ENCODE measurements around the gene RCAN2. TPM values are rescaled to one million over a fixed set of nuclear protein-coding genes. Genes with fewer than 3 reads are reported as not detected.

RCAN2 gene
- total RNA-seq, 1 donor from 2014 or later: 5.8 TPM

DNA sequence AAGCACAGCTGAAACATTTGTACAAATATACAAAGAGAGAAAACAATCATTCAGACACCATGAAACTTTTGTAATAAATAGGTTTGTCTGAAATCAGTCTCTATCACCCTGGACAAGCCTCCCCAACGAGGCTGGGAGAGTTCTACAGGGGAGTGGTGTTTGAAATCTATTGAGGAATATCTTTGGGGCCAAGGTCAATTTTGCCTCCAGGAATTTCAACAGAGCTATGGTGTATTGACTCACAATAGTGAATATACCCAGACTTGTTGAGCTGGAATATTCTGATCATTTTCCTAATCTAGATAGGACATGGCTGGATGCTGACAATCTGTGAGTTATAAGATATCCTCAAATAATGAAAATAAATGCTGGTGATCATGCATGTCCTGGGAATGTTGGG is 269.0 kb downstream of the RCAN2 start:
- no peak overlapping the region for H3K4me3 Mint-ChIP-seq
- Histone ChIP-seq H3K79me2 (ENCODE audit: low read depth) (no peaks in the 10 kb centered on the region), H4K20me1 (ENCODE audit: low read depth) (no peaks in the 10 kb centered on the region), H3K4me2 (no peak overlapping the region), H3K27ac (no peak overlapping the region), H3F3A (ENCODE audit: low read depth) (no peaks in the 10 kb centered on the region), H2AFZ (replicated peaks) (no peak overlapping the region), H3K4me1 (no peaks in the 10 kb centered on the region), H3K9me3 (ENCODE audit: low read depth) (no peaks in the 10 kb centered on the region), H3K4me3 (no peak overlapping the region), H3K36me3 (no peaks in the 10 kb centered on the region), H3K27me3 (no peaks in the 10 kb centered on the region), H3K9ac (no peak overlapping the region)
- no peaks in the 10 kb centered on the region for H3K4me1 Mint-ChIP-seq
- peaks cover 2% of the 10 kb centered on the region for H3K27me3 Mint-ChIP-seq (ENCODE audit: insufficient read depth, low read depth)
- TF ChIP-seq EZH2 (IDR thresholded peaks at IDR 0.05) (no peak), EZH2phosphoT487 (IDR thresholded peaks at IDR 0.05) (no peak)
- TF ChIP-seq, protein P1, sequence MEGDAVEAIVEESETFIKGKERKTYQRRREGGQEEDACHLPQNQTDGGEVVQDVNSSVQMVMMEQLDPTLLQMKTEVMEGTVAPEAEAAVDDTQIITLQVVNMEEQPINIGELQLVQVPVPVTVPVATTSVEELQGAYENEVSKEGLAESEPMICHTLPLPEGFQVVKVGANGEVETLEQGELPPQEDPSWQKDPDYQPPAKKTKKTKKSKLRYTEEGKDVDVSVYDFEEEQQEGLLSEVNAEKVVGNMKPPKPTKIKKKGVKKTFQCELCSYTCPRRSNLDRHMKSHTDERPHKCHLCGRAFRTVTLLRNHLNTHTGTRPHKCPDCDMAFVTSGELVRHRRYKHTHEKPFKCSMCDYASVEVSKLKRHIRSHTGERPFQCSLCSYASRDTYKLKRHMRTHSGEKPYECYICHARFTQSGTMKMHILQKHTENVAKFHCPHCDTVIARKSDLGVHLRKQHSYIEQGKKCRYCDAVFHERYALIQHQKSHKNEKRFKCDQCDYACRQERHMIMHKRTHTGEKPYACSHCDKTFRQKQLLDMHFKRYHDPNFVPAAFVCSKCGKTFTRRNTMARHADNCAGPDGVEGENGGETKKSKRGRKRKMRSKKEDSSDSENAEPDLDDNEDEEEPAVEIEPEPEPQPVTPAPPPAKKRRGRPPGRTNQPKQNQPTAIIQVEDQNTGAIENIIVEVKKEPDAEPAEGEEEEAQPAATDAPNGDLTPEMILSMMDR (IDR thresholded peaks at IDR 0.05): no peak
- DNase-seq (ENCODE audit: low spot score): no peak
- no peak overlapping the region for H3K27ac Mint-ChIP-seq
- no peaks in the 10 kb centered on the region for H3K36me3 Mint-ChIP-seq
- H3K9me3 Mint-ChIP-seq: no peaks in the 10 kb centered on the region

DNA sequence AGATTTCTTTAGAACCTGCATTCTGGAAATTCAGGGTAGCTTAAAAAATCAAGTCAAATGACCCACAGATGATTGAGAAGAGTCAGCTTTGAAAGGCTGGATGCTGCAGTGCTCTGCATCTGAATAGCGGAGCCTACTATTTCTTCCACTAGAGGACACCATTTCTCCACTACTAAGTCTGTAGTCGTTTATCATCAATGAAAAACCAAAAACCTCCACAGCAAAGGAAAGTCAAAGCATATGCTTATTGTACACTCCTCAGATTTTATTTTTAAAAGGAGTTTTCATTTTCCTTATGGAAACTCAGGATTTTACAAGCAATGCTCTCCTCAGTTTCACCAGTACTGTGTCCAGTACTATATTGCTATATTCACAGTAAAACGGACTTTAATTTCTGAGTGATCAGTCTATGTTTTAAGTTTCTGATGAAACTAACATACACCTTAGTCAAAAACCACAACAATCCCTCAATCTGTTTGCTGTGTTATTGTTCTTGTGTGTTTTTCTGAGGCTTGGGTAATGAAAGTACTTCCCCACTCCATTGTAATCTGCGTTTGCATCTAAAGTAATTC is 269.9 kb downstream of the RCAN2 start:
- H3K4me2 ChIP-seq: no peak overlapping the region
- H3K4me1 Mint-ChIP-seq: no peaks in the 10 kb centered on the region
- H3K4me3 Mint-ChIP-seq: no peak overlapping the region
- H3K9me3 ChIP-seq (ENCODE audit: low read depth): no peaks in the 10 kb centered on the region
- no peak overlapping the region for H3K27ac Mint-ChIP-seq
- no peaks in the 10 kb centered on the region for H3K9me3 Mint-ChIP-seq
- H3K9ac ChIP-seq: no peak overlapping the region
- H3K36me3 Mint-ChIP-seq: no peaks in the 10 kb centered on the region
- H3K4me1 ChIP-seq: no peaks in the 10 kb centered on the region
- H4K20me1 ChIP-seq (ENCODE audit: low read depth): no peaks in the 10 kb centered on the region
- H3K79me2 ChIP-seq (ENCODE audit: low read depth): no peaks in the 10 kb centered on the region
- H3K4me3 ChIP-seq: no peak overlapping the region
- peaks cover 2% of the 10 kb centered on the region for H3K27me3 Mint-ChIP-seq (ENCODE audit: insufficient read depth, low read depth)
- TF ChIP-seq EZH2 (IDR thresholded peaks at IDR 0.05): no peak
- TF ChIP-seq, protein P1 (IDR thresholded peaks at IDR 0.05): peak; percentile 86
- no peaks in the 10 kb centered on the region for H3K27me3 ChIP-seq
- no peak overlapping the region for H3K27ac ChIP-seq
- no peaks in the 10 kb centered on the region for H3F3A ChIP-seq (ENCODE audit: low read depth)
- no peaks in the 10 kb centered on the region for H3K36me3 ChIP-seq
- peak; percentile 64 for DNase-seq (ENCODE audit: low spot score)
- no peak overlapping the region for H2AFZ ChIP-seq (replicated peaks)

DNA sequence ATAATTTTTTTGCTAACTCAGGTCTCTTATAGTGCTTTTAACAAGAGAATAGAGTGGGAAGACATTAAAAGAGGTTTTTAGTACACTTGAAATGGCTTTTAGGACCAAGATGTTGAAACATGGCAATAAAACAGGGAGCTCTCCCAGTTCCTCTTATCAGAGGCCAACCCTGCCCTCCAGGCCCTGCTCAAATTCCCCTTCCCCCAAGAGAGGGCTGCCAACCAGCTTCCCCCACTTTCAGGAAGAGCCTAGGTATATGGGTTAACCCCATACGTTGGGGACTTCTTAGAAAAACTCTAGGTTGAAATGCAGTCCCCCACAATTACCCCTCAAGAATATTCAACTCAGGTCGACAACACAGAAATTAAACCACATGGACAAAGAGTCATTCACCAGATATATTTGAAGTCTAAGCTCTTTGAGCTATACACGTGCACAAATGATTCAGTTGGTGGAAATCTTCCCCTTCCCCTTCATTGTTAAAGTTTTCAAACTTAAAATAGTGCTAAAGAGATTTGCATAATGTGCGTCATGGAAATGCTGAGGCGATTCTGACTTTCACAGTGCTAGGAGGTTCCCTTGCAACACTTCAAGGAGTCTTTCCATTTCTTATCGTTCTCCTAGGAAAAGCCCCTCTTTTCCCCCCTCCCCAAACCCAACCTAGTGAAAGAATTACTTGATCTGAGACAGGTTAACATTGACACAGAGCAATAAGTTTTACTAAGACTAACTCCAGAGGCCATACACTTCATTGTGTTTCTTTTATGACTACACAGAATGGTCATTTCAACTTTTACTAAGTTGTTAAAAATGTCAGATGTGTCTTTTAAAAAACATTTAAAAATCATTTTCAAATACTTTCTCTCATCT is 270.7 kb downstream of the RCAN2 start:
- no peaks in the 10 kb centered on the region for H3K4me1 ChIP-seq
- Mint-ChIP-seq H3K27ac (no peak overlapping the region), H3K9me3 (no peaks in the 10 kb centered on the region), H3K27me3 (ENCODE audit: insufficient read depth, low read depth) (peaks cover 2% of the 10 kb centered on the region), H3K4me1 (no peaks in the 10 kb centered on the region), H3K4me3 (no peak overlapping the region), H3K36me3 (no peaks in the 10 kb centered on the region)
- no peak overlapping the region for H3K4me2 ChIP-seq
- TF ChIP-seq, protein P1 (IDR thresholded peaks at IDR 0.05): no peak
- TF ChIP-seq EZH2 (IDR thresholded peaks at IDR 0.05) (no peak), EZH2phosphoT487 (IDR thresholded peaks at IDR 0.05) (no peak)
- H3K9ac ChIP-seq: no peak overlapping the region
- no peak overlapping the region for H3K4me3 ChIP-seq
- H3K79me2 ChIP-seq (ENCODE audit: low read depth): no peaks in the 10 kb centered on the region
- H3K36me3 ChIP-seq: no peaks in the 10 kb centered on the region
- no peaks in the 10 kb centered on the region for H3F3A ChIP-seq (ENCODE audit: low read depth)
- no peaks in the 10 kb centered on the region for H3K27me3 ChIP-seq
- H2AFZ ChIP-seq (replicated peaks): no peak overlapping the region
- no peaks in the 10 kb centered on the region for H4K20me1 ChIP-seq (ENCODE audit: low read depth)
- no peak for DNase-seq (ENCODE audit: low spot score)
- no peaks in the 10 kb centered on the region for H3K9me3 ChIP-seq (ENCODE audit: low read depth)
- H3K27ac ChIP-seq: no peak overlapping the region
